ENCODE data around the gene ALG6.

ALG6 gene

DNA sequence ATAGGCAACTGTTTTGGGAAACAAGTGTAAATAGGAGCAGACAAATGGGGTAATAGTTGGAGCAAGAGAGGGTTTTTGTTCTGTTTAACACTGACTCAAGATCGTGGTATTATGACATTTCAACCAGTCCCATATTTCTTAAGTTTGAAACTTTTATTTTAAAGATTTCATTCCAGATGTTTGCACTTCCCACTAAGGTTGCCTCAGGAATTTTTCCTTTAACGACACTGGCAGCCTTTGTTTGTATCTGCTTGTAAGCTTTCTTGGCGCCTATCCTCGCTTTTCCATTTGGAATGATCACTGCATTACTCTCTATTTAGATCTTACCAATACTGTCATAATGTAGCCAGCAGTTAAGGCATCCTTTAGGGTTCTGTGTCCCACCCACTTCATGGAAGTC, 67.7 kb downstream of the ALG6 start:
- TF ChIP-seq, protein P1, sequence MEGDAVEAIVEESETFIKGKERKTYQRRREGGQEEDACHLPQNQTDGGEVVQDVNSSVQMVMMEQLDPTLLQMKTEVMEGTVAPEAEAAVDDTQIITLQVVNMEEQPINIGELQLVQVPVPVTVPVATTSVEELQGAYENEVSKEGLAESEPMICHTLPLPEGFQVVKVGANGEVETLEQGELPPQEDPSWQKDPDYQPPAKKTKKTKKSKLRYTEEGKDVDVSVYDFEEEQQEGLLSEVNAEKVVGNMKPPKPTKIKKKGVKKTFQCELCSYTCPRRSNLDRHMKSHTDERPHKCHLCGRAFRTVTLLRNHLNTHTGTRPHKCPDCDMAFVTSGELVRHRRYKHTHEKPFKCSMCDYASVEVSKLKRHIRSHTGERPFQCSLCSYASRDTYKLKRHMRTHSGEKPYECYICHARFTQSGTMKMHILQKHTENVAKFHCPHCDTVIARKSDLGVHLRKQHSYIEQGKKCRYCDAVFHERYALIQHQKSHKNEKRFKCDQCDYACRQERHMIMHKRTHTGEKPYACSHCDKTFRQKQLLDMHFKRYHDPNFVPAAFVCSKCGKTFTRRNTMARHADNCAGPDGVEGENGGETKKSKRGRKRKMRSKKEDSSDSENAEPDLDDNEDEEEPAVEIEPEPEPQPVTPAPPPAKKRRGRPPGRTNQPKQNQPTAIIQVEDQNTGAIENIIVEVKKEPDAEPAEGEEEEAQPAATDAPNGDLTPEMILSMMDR (IDR thresholded peaks at IDR 0.05), result no peak
- no peak overlapping the region for H2AFZ ChIP-seq
- no peaks in the 10 kb centered on the region for H3K9me3 ChIP-seq (ENCODE audit: control insufficient read depth, low read length)
- H3K9ac ChIP-seq, result no peak overlapping the region
- no peaks in the 10 kb centered on the region for H3K27me3 ChIP-seq (ENCODE audit: control insufficient read depth, insufficient read depth, low read length)
- H3K4me2 ChIP-seq (ENCODE audit: low read length), result no peak overlapping the region
- H3K27ac ChIP-seq, result no peak overlapping the region
- no peaks in the 10 kb centered on the region for H3K79me2 ChIP-seq
- H3K4me1 ChIP-seq, result no peaks in the 10 kb centered on the region
- no peaks in the 10 kb centered on the region for H3K36me3 ChIP-seq (ENCODE audit: control insufficient read depth, insufficient read depth, low read length)
- H3K4me3 ChIP-seq (ENCODE audit: low read depth, low read length), result no peak overlapping the region

DNA sequence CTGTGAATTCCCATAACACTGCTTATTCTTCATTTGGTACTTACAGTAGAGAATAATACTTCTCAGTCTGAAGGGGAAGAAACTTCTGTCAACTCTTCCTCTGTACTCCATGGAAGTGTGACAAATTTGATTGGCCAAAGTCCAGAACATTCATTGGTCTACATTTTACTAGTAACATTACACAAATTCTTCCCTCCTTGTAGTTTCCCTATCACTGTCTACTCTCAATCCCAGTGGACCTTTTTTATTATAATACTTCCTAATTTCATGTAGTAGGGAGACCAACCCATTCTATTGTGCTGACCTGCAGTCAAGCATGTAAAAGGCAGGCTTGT, 74.7 kb downstream of the ALG6 start:
- Histone ChIP-seq H3K9me3 (ENCODE audit: control insufficient read depth, low read length) (no peaks in the 10 kb centered on the region), H3K36me3 (ENCODE audit: control insufficient read depth, insufficient read depth, low read length) (no peaks in the 10 kb centered on the region), H3K4me3 (ENCODE audit: low read depth, low read length) (no peak overlapping the region), H2AFZ (no peak overlapping the region), H3K27ac (no peak overlapping the region), H3K4me2 (ENCODE audit: low read length) (no peak overlapping the region), H3K79me2 (no peaks in the 10 kb centered on the region), H3K27me3 (ENCODE audit: control insufficient read depth, insufficient read depth, low read length) (no peaks in the 10 kb centered on the region), H3K4me1 (no peaks in the 10 kb centered on the region), H3K9ac (no peak overlapping the region)
- TF ChIP-seq, protein P1 (IDR thresholded peaks at IDR 0.05), result no peak

DNA sequence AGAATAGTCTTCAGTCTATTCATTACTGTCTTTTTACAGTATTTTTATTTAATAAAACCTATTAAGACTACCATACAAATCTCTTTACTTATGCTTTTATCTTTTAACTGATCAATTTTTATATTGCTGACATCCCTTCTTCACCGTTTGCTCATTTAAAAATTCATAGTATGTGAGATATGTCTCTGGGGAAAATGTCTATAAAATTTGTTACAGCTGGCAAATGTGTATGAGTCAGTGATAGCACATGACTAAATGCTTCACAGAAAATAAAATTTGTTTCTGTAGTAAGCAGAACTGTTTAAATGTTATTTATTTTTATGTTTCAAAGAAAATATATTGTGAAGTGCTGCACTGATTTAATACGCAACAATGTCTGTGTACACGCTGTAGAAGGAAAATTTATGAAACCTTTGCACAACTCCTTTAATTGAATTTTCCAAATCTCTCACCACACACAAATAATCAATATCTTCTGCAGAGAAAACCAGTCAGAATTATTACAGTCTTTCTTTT, 81.4 kb downstream of the ALG6 start:
- Histone ChIP-seq H3K27me3 (ENCODE audit: control insufficient read depth, insufficient read depth, low read length) (no peaks in the 10 kb centered on the region), H3K4me1 (no peaks in the 10 kb centered on the region), H3K79me2 (no peaks in the 10 kb centered on the region), H2AFZ (no peak overlapping the region), H3K36me3 (ENCODE audit: control insufficient read depth, insufficient read depth, low read length) (no peaks in the 10 kb centered on the region), H3K9ac (no peak overlapping the region), H3K4me2 (ENCODE audit: low read length) (no peak overlapping the region), H3K27ac (no peak overlapping the region), H3K4me3 (ENCODE audit: low read depth, low read length) (no peak overlapping the region), H3K9me3 (ENCODE audit: control insufficient read depth, low read length) (no peaks in the 10 kb centered on the region)
- TF ChIP-seq, protein P1 (IDR thresholded peaks at IDR 0.05), result no peak

DNA sequence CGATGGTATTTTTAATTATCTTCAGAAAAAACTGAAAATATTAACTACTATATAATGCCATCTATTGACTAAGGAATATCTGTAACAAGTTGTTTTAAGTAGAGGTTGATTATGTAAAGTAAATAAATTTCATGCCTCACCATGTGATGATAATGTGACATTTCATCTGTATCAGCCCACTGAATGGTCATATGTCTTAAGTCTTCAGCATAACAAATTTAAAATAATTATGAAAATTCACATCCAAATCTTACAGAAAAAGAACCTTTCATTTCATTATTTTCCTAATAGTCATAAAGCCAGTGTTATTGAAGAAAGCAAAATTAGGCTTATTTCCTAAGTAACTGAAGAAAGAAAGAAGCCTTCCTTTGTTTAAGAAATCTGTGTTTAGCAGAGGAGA, 83.0 kb downstream of the ALG6 start:
- no peak overlapping the region for H2AFZ ChIP-seq
- H3K27me3 ChIP-seq (ENCODE audit: control insufficient read depth, insufficient read depth, low read length), result no peaks in the 10 kb centered on the region
- no peak overlapping the region for H3K27ac ChIP-seq
- TF ChIP-seq, protein P1 (IDR thresholded peaks at IDR 0.05), result no peak
- no peaks in the 10 kb centered on the region for H3K36me3 ChIP-seq (ENCODE audit: control insufficient read depth, insufficient read depth, low read length)
- no peaks in the 10 kb centered on the region for H3K9me3 ChIP-seq (ENCODE audit: control insufficient read depth, low read length)
- no peaks in the 10 kb centered on the region for H3K4me1 ChIP-seq
- H3K4me2 ChIP-seq (ENCODE audit: low read length), result no peak overlapping the region
- no peaks in the 10 kb centered on the region for H3K79me2 ChIP-seq
- H3K4me3 ChIP-seq (ENCODE audit: low read depth, low read length), result no peak overlapping the region
- no peak overlapping the region for H3K9ac ChIP-seq

DNA sequence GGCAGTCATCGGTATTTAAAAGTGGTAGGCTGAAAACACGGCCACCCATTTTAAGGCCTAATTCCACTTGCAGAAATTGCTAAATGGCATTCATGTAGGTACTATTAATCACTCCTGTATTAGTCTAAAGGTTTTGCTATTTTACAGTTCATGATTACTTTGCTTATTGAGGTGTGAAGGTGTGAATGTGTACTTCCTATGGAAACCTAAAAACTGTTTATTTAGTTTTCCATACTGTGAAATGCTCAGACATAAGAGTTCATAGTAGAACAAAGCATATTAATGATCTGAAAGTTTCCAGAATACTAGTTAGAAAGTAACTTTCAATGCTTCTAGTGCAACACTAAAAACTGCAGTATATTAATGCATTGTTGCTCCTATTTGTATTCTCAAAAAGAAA, 85.8 kb downstream of the ALG6 start:
- Histone ChIP-seq H3K9me3 (ENCODE audit: control insufficient read depth, low read length) (no peaks in the 10 kb centered on the region), H3K36me3 (ENCODE audit: control insufficient read depth, insufficient read depth, low read length) (no peaks in the 10 kb centered on the region), H3K9ac (no peak overlapping the region), H3K4me3 (ENCODE audit: low read depth, low read length) (no peak overlapping the region), H3K79me2 (no peaks in the 10 kb centered on the region), H3K4me2 (ENCODE audit: low read length) (no peak overlapping the region), H3K27me3 (ENCODE audit: control insufficient read depth, insufficient read depth, low read length) (no peaks in the 10 kb centered on the region), H3K27ac (no peak overlapping the region), H3K4me1 (no peaks in the 10 kb centered on the region), H2AFZ (no peak overlapping the region)
- TF ChIP-seq, protein P1 (IDR thresholded peaks at IDR 0.05), result no peak
